PC-3 (cell line): Measurements from ENCODE around the gene C19orf25. TPM values are rescaled to one million over a fixed set of nuclear protein-coding genes. Genes with fewer than 3 reads are reported as not detected.
A peak's percentile ranks its signal among the peaks of the same experiment; 100 is the strongest.
"Not testable (repeated sequence)": the region's sequence is repeated elsewhere in the genome, so short reads cannot be mapped to it uniquely, and the experiment has no call there.

Experiments
- ATAC-seq: fragments of 200-7000 bp; cut with Tn5 transposase; 2 replicates; pipeline ENCODE4 v1.9.1; 2020; ENCODE audit warnings: mild to moderate bottlenecking, moderate library complexity
- BruUV-seq: library from RNA; stranded (reverse); fragments of 400-500 nt; replicated peaks from 2 replicates; lab custom pipeline; 2021; lab: Mats Ljungman, UMichigan
- CTCF ChIA-PET: fragments of 300-600 bp; sonication (Branson Sonifier 250); formaldehyde crosslinking; loops from one replicate; lab custom pipeline; 2022; ENCODE audit warnings: antibody characterized with exemption; lab: Charles Lee
- POLR2A ChIA-PET: fragments of 300-600 bp; sonication (Branson Sonifier 250); formaldehyde crosslinking; loops from one replicate; lab custom pipeline; 2022; ENCODE audit warnings: antibody characterized with exemption; ENCODE audit not compliant: unreplicated experiment; lab: Charles Lee
- DNase-seq: peaks from one replicate; pipeline ENCODE4 v3.0.0-alpha.2; 2015
- H2AFZ ChIP-seq: fragments of 300-600 bp; sonication (generic); 2 replicates; pipeline ENCODE4 v1.6.0; 2016; ENCODE audit warnings: antibody characterized with exemption, low read length
- H3F3A ChIP-seq: fragments of 300-600 bp; sonication (generic); one replicate; pipeline ENCODE4 v1.6.0; 2017; ENCODE audit warnings: antibody characterized with exemption, low read length, control low read depth, mild to moderate bottlenecking; ENCODE audit not compliant: unreplicated experiment
- H3K27ac ChIP-seq: fragments of 300-600 bp; sonication (generic); 2 replicates; pipeline ENCODE4 v1.5.1; 2016; ENCODE audit warnings: mild to moderate bottlenecking, low read length
- H3K27me3 ChIP-seq: fragments of 300-600 bp; sonication (generic); 2 replicates; pipeline ENCODE4 v1.6.1; 2016; ENCODE audit warnings: low read length, mixed read lengths
- H3K36me3 ChIP-seq: fragments of 300-600 bp; sonication (generic); 2 replicates; pipeline ENCODE4 v1.6.1; 2016; ENCODE audit warnings: low read depth, mixed run types, low read length, mixed read lengths
- H3K4me1 ChIP-seq: fragments of 300-600 bp; sonication (generic); 2 replicates; pipeline ENCODE4 v1.5.1; 2016; ENCODE audit warnings: low read length; ENCODE audit not compliant: insufficient read depth
- H3K4me2 ChIP-seq: fragments of 300-600 bp; sonication (generic); 2 replicates; pipeline ENCODE4 v1.6.0; 2016; ENCODE audit warnings: low read length
- H3K4me3 ChIP-seq: fragments of 300-600 bp; sonication (generic); 2 replicates; pipeline ENCODE4 v1.5.1; 2016; ENCODE audit warnings: mild to moderate bottlenecking, low read length, mixed read lengths
- H3K79me2 ChIP-seq: fragments of 300-600 bp; sonication (generic); 2 replicates; pipeline ENCODE4 v1.6.1; 2017; ENCODE audit warnings: low read length, mixed read lengths
- H3K9ac ChIP-seq: fragments of 300-600 bp; sonication (generic); 2 replicates; pipeline ENCODE4 v1.6.0; 2016; ENCODE audit warnings: mild to moderate bottlenecking, low read length
- H3K9me2 ChIP-seq: fragments of 300-600 bp; sonication (generic); replicated peaks from 2 replicates; pipeline ENCODE4 v1.6.1; 2016; ENCODE audit warnings: mixed run types, low read length, mixed read lengths
- H3K9me3 ChIP-seq: fragments of 300-600 bp; sonication (generic); 2 replicates; pipeline ENCODE4 v1.6.1; 2016; ENCODE audit warnings: low read length, mixed read lengths
- H4K20me1 ChIP-seq: fragments of 300-600 bp; sonication (generic); 2 replicates; pipeline ENCODE4 v1.6.1; 2016; ENCODE audit warnings: low read length, mixed read lengths
- CTCF ChIP-seq: fragments of 300-600 bp; sonication (generic); conservative IDR thresholded peaks from 2 replicates; pipeline ENCODE4 v1.5.1; 2017; ENCODE audit warnings: antibody characterized with exemption, low read depth, mild to moderate bottlenecking, low read length
- EZH2 ChIP-seq: fragments of 300-600 bp; sonication (generic); IDR thresholded peaks from one replicate; pipeline ENCODE4 v1.6.1; 2017; ENCODE audit warnings: antibody characterized with exemption, mild to moderate bottlenecking, low read length; ENCODE audit not compliant: unreplicated experiment
- EZH2phosphoT487 ChIP-seq: fragments of 300-600 bp; sonication (generic); IDR thresholded peaks from 2 replicates; pipeline ENCODE4 v1.6.1; 2018; ENCODE audit warnings: mild to moderate bottlenecking, antibody characterized with exemption, low read length, borderline replicate concordance
- intact Hi-C: fragments of 100-400 bp; cut with micrococcal nuclease; formaldehyde crosslinking; loops from 2 replicates; pipeline ENCODE4 v1.9.0; 2023
- total RNA-seq: library from RNA; depleted of rRNA; stranded (reverse); fragments of >200 nt; gene quantifications from 2 replicates; pipeline ENCODE4 v1.2.3, GENCODE V29; 2014

The C19orf25 gene
- total RNA-seq, 1 experiment from 2014 or later: 45.0 TPM

DNA sequence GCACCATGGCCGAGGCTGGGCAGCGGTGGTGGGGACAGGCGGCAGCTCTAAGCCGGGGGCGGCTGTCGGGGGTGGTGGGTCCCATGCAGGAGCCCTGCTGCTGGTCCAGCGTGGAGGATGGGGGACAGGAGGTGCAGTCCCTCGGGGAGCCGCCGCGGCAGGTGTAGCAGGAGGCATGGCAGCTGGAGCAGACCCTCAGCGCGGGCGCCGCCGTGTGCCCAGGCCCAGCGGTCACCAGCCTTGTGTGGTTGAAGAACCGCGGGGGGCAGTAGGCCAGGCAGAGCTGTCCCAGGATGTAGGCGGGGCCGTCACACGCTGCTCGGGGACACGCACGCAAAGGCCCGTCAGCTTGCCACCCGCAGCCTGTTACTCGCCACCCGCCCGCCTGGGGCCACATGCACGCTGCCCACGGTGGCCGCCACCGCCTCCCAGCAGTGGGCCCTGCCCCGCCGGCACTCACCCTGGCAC, 2.9 kb upstream of the C19orf25 start:
- Histone ChIP-seq H4K20me1 (no peaks in the 10 kb centered on the region), H3K4me1 (no peaks in the 10 kb centered on the region), H3K36me3 (no peaks in the 10 kb centered on the region), H3K4me3 (no peak overlapping the region), H3K9me2 (no peaks in the 10 kb centered on the region), H3K27me3 (no peaks in the 10 kb centered on the region), H3K9me3 (no peaks in the 10 kb centered on the region), H3K9ac (no peak overlapping the region), H3K79me2 (peaks cover 18% of the 10 kb centered on the region), H3K4me2 (no peak overlapping the region), H2AFZ (no peak overlapping the region), H3F3A (no peaks in the 10 kb centered on the region), H3K27ac (no peak overlapping the region)
- DNase-seq: no peak
- ATAC-seq: no peak
- intact Hi-C loops: no loop called here
- TF ChIP-seq EZH2phosphoT487: no peak
- TF ChIP-seq CTCF: no peak
- TF ChIP-seq EZH2: no peak
- CTCF ChIA-PET: no interaction called here
- BruUV-seq: no TSS peak
- POLR2A ChIA-PET: no interaction called here

GRCh38 chr19:1481224-1481892, 2.3 kb upstream of the C19orf25 start:
- Histone ChIP-seq H3K9ac (no peak overlapping the region), H4K20me1 (no peaks in the 10 kb centered on the region), H3K36me3 (no peaks in the 10 kb centered on the region), H3K79me2 (peaks cover 22% of the 10 kb centered on the region), H3K4me3 (no peak overlapping the region), H3K9me3 (no peaks in the 10 kb centered on the region), H2AFZ (no peak overlapping the region), H3K9me2 (no peaks in the 10 kb centered on the region), H3F3A (no peaks in the 10 kb centered on the region), H3K27me3 (no peaks in the 10 kb centered on the region), H3K27ac (no peak overlapping the region), H3K4me2 (no peak overlapping the region), H3K4me1 (no peaks in the 10 kb centered on the region)
- intact Hi-C loops: no loop called here
- ChIA-PET POLR2A (no interaction called here), CTCF (no interaction called here)
- DNase-seq (no peak), ATAC-seq (no peak)
- BruUV-seq: no TSS peak
- no peak for TF ChIP-seq EZH2phosphoT487
- TF ChIP-seq CTCF: no peak
- TF ChIP-seq EZH2: no peak

DNA sequence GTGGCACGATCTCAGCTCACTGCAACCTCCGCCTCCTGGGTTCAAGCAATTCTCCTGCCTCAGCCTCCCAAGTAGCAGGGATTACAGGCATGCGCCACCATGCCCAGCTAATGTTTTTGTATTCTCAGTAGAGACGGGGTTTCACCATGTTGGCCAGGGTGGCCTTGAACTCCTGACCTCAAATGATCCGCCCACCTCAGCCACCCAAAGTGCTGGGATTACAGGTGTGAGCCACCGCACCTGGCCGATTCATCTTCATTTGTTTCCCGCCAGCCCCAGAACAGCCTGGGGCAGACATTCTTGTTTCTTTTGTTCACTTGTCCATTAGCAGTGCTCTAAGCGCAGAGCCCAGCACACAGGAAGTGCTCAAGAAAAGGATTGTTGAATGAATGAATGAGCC, 2.0 kb downstream of the C19orf25 start:
- H3K36me3 ChIP-seq, BruUV-seq, H3K27ac ChIP-seq, H4K20me1 ChIP-seq, CTCF ChIA-PET, H2AFZ ChIP-seq, H3F3A ChIP-seq, intact Hi-C loops, H3K9me2 ChIP-seq, ATAC-seq, H3K9ac ChIP-seq, DNase-seq, H3K9me3 ChIP-seq, POLR2A ChIA-PET, H3K4me1 ChIP-seq, H3K27me3 ChIP-seq, H3K4me3 ChIP-seq: not testable (repeated sequence)
- Histone ChIP-seq H3K4me2 (peak overlapping the region; percentile 15; the same call in 1 of the 2 replicates), H3K79me2 (peaks cover 25% of the 10 kb centered on the region)
